Measurements from ENCODE around the gene KEL. TPM values are rescaled to one million over a fixed set of nuclear protein-coding genes. Genes with fewer than 3 reads are reported as not detected.
"Not testable (repeated sequence)": the region's sequence is repeated elsewhere in the genome, so short reads cannot be mapped to it uniquely, and the experiment has no call there.

Gene KEL
- total RNA-seq, 2 donors from 2014 or later = 0.09 to 61.5 TPM

GRCh38 chr7:142997456-142997989 lies 35.4 kb upstream of the KEL start:
- no peak overlapping the region for H3K27ac ChIP-seq
- WGBS = 69% methylated on average over 4 of the region's 4 CpGs
- no peaks in the 10 kb centered on the region for H3K36me3 ChIP-seq
- intact Hi-C loops (cut with DNase I) = no loop called here
- no peak overlapping the region for H3K4me3 ChIP-seq
- no peaks in the 10 kb centered on the region for H3K27me3 ChIP-seq (replicated peaks; ENCODE audit: insufficient read depth)
- no peak for DNase-seq (ENCODE audit: low spot score)
- no peaks in the 10 kb centered on the region for H3K9me3 ChIP-seq
- no peaks in the 10 kb centered on the region for H3K4me1 ChIP-seq (replicated peaks)
- TF ChIP-seq CTCF (IDR thresholded peaks at IDR 0.05) = no peak
- TF ChIP-seq POLR2A (IDR thresholded peaks at IDR 0.05) = no peak
- no peak for TF ChIP-seq POLR2AphosphoS5 (IDR thresholded peaks at IDR 0.05)

DNA sequence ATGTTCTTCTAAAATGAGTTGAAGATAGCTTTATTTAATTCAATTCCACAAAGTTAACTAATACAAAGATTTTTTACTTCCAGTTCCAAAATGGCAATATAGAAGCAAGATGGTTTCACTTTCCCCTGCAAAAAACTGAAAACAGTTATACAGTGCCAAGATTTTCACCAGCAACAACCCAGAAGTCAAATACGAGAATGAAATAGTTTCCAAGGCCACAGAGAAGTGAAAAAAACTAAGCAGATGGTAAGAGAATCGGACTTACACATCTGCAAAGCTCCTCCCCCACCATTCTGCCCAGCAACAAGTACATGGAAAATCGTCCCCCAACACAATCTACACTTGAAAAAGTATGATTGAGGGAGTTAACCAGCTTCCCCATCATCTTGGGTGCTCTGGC lies 30.3 kb upstream of the KEL start:
- Histone ChIP-seq H3K4me1 (replicated peaks) (no peaks in the 10 kb centered on the region), H3K4me3 (no peak overlapping the region), H3K27me3 (replicated peaks; ENCODE audit: insufficient read depth) (no peaks in the 10 kb centered on the region), H3K9me3 (no peaks in the 10 kb centered on the region), H3K36me3 (no peaks in the 10 kb centered on the region), H3K27ac (no peak overlapping the region)
- DNase-seq (ENCODE audit: low spot score) = no peak
- TF ChIP-seq POLR2AphosphoS5 (IDR thresholded peaks at IDR 0.05) (no peak), CTCF (IDR thresholded peaks at IDR 0.05) (no peak), POLR2A (IDR thresholded peaks at IDR 0.05) (no peak)
- WGBS = 49% methylated on average over 3 of the region's 3 CpGs
- intact Hi-C loops (cut with DNase I) = no loop called here

DNA sequence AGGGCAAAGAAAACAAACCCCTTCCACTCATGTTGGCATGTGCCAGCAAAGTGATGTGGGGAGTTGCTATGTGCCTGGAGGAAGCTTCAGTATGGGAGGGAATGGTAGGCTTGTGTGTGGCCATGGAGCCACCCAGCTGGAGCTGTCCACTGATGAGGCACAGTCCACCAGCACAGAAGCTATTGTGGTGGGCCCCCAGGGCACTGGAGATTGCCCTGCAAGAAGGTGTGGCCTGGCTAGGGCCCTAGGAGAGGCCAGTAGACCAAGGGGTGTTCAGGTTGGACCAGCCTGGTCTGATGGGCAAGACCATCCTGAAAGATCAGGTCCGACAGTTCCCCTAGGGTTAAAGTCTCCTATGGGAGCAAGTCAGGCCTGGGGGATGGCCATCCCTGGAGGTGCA lies 22.1 kb upstream of the KEL start:
- intact Hi-C loops (cut with DNase I) = no loop called here
- H3K27me3 ChIP-seq (replicated peaks; ENCODE audit: insufficient read depth) = no peaks in the 10 kb centered on the region
- no peak overlapping the region for H3K4me3 ChIP-seq
- H3K36me3 ChIP-seq = no peaks in the 10 kb centered on the region
- H3K9me3 ChIP-seq = no peaks in the 10 kb centered on the region
- no peaks in the 10 kb centered on the region for H3K4me1 ChIP-seq (replicated peaks)
- TF ChIP-seq CTCF (IDR thresholded peaks at IDR 0.05) (no peak), POLR2A (IDR thresholded peaks at IDR 0.05) (no peak), POLR2AphosphoS5 (IDR thresholded peaks at IDR 0.05) (no peak)
- no peak for DNase-seq (ENCODE audit: low spot score)
- WGBS = 100% methylated on average over 1 of the region's 1 CpG
- H3K27ac ChIP-seq = no peak overlapping the region

DNA sequence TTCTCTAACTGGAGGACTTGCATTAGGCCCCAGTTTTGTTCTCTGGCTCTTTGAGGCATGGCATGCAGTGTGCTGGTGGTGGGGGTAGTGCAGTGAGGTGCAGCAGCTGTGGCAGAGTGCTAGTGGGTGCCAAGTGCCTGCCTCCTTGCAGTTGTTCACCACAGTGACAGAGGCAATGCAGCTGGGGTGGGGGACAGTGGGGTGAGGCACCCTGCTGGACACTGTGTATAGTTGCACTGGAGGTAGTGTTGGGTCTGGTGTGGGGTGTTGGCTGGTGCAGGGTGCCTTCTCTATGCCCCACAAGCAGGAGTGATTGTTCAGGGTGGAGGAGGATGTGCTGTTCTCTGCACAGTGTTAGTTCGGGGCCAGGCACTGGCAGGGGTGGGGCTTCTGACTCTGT lies 21.7 kb upstream of the KEL start:
- intact Hi-C loops (cut with DNase I) = no loop called here
- Histone ChIP-seq H3K27me3 (replicated peaks; ENCODE audit: insufficient read depth) (no peaks in the 10 kb centered on the region), H3K4me3 (no peak overlapping the region), H3K27ac (no peak overlapping the region), H3K9me3 (no peaks in the 10 kb centered on the region), H3K4me1 (replicated peaks) (no peaks in the 10 kb centered on the region), H3K36me3 (no peaks in the 10 kb centered on the region)
- DNase-seq (ENCODE audit: low spot score) = no peak
- 85% methylated on average over 1 of the region's 1 CpG for WGBS
- TF ChIP-seq CTCF (IDR thresholded peaks at IDR 0.05) = no peak
- TF ChIP-seq POLR2AphosphoS5 (IDR thresholded peaks at IDR 0.05) = no peak

GRCh38 chr7:142978402-142978801 lies 16.2 kb upstream of the KEL start:
- DNase-seq (ENCODE audit: low spot score); intact Hi-C loops (cut with DNase I); H3K27ac ChIP-seq; H3K36me3 ChIP-seq; H3K9me3 ChIP-seq; H3K4me1 ChIP-seq (replicated peaks); H3K27me3 ChIP-seq (replicated peaks; ENCODE audit: insufficient read depth); H3K4me3 ChIP-seq: not testable (repeated sequence)
- 95% methylated on average over 4 of the region's 4 CpGs for WGBS
